HS-5 (cell line): ENCODE data around the gene COQ9.

Experiments used
- DNase-seq: peaks from one replicate; pipeline ENCODE4 v3.0.0-alpha.2; 2012; ENCODE audit warnings: low read depth

The COQ9 gene

DNA sequence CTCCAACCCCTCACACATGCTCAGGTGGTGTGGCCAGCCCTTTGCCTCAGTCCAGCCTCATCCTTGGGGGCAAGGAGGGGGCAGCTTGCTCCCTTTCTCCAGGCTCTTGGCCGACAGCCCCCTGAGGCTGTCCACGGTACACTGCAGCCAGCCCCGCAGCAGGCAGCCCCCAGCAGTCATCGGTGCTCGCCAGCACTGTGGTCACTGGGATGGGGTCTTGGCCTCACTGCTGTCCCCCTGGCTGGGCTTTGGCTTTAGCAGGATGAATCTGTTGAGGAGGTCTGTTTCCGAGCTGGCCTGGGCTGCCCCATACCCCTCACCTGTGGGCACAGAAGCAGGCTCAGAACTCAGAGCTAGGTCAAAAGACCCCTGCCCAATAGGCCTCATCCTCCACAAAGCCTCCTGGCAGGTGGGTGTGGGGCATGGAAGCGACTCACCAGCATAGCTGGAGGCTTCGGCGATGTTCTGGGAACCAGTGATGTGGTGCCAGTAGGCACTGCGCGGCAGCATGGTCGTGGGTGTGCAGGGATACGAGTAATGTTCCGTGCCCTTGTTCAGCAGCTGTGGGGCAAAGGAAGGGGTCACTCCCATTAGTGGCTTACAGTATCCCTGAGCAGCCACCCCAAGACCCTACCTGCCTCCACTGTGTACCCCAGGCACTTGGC is 26.0 kb downstream of the COQ9 start:
- DNase-seq = no peak

DNA sequence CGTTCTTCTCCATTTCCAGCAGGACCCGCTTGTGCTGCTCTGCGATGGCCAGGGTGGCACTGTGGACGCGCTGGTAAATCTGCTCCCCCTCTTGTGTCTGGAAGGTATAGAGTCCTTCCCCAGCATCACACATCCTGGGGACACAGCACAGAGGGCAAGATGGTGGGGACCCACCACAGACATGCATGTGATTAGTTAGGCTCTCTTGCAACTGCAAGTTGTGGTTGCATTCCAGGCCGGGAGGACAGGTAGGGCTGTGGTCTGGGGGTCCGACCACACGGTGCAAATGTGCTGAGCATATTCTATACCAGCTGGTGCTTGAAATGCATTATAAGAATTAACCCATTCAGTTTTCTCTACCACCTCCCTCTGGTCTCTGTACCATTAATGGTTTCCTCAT is 26.6 kb downstream of the COQ9 start:
- DNase-seq = no peak

DNA sequence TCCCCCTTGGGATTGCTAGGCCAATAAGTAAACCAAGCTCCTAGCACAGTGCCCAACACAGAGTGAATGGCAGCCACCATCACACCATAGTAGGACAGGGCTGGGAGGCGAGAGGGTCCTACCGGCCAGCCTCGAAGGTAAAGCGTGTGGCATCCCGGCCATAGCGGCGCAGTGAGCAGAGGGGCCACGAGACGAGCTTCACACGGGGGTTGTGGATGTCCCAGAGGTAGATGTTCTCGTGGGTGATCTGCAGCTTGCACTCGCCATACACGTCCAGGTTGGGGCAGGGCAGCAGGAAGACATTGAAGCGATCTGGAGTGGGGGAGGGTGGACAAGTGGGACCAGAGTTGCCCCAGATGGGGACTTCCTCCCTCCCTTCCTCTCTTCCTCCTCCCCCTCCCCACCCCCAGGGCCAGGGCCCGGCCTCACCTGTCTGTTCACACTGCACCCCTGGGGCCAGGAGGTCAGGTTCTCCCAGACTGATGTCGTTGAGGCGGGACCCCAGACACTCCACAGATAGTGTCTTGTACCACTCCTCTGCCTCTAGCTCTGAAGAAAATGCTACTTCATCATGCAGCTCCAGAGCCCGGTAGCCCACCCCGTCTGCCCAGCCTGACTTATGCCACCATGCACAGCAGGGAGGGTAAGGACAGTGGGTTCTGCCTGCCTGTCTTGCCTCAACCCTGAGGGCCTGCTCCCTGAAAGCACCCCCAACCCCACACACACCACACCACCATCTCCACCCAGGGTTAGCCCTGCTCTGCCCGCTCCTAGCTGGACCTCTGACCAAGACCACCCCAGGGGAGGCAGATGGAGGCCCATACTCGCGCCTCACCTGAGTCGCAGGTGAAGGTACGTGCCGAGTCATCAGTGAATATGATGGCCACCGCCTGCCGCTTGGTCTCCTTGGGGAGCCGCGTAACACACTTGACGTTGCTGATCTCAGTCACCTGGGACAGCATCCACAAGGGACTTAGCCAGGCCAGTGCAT is 27.7 kb downstream of the COQ9 start:
- no peak for DNase-seq

DNA sequence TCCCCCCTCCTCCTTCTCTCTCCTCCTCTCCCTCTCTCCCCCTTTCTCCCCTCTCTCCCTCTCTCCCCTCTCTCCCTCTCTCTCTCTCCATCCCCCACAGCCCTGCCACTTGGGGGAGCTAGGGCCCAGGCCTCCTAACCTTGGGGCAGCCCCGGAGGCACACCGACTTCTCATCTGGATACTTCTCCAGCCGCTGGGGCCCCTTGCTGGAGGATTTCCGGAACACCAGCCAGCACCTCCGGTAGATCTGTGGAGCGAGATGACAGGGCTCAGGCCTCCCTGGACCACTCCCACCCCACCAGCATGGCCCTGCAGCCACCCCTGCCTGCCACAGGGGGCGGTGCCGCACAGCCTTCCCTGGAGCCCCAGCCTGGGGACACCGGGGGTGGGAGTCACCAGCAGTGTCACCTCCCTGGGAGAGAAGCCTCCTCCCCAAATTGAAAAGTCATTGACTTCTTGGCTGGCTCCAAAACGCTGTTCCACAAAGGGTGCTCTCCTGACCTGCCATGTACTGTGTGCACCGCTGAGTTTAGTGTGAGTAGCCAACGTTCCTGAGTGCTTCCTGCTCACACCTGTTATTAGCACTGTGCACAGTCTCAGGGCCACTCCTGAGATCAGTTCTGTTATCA is 28.5 kb downstream of the COQ9 start:
- DNase-seq = no peak

DNA sequence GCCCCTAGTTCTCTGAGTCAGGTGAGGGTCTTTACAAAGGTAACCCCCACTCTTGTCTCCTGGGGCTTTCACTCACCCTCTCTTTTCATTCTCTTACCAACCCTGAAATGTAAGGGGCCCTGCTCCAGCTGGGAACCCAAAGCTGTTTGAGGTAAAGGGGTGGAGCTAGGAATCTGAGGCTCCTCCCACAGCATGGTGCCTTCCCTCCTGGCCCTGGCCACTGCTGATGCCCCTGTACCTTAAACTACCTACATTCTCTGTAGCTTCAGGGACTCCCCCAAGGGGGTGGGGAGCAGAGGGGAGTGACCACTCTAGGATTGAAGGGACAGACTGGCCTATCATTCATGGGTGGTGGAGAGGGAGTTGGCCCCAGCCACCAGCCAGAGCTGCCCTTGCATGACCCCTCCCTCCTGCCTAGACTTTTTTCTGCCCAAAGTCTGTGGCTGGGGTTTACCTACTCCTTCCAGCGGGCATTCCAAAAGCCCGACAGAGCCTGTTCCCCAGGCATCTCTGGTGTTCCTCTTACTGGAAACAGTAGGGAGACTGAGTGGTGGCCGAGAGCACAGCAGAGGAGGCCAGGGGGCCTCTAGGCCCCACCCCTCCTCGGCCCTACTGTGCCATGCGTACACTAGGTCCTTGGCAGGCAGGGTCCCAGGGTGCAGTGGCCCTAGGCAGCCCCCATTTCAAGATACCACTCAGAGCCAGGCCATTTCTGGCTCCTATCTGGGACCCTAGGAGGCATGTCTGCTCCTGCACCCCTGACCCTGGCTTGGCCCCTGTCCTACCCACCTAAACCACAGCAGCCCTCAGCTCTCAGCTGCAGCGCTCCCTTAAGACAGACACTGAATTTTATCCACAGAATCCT is 29.5 kb downstream of the COQ9 start:
- no peak for DNase-seq

DNA sequence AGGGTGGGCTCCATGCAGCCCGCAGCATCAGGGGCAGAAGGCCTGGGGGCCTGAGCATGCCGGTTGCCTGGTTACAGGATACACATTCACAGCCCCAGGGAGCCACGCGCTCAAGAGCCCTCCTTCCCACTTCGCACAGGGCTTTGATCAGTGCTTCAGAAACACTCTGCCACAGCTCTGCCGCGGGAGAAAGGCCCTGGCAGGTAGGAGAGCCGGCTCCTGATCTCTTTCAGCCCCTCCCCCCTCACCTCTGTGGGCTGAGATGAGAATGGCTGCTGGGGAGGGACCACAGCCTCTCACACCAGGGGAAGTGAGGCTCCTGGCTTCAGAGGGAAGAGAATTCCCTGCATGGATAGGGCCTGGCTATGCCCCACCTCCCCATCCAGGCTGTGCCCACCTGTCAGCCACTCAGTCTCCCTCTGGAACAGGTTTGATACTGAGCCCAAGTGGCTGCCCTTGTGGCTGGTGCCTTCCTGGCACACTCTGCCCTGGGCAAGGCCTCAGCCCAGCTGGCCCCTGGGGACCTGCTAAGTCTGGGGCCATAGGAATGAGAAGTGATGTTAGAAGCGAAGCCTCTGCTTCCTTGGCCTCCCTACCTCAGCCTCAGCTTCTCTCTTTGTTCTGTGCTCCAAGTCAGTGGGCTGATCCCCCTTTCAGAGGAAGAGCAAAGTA is 30.4 kb downstream of the COQ9 start:
- no peak for DNase-seq

DNA sequence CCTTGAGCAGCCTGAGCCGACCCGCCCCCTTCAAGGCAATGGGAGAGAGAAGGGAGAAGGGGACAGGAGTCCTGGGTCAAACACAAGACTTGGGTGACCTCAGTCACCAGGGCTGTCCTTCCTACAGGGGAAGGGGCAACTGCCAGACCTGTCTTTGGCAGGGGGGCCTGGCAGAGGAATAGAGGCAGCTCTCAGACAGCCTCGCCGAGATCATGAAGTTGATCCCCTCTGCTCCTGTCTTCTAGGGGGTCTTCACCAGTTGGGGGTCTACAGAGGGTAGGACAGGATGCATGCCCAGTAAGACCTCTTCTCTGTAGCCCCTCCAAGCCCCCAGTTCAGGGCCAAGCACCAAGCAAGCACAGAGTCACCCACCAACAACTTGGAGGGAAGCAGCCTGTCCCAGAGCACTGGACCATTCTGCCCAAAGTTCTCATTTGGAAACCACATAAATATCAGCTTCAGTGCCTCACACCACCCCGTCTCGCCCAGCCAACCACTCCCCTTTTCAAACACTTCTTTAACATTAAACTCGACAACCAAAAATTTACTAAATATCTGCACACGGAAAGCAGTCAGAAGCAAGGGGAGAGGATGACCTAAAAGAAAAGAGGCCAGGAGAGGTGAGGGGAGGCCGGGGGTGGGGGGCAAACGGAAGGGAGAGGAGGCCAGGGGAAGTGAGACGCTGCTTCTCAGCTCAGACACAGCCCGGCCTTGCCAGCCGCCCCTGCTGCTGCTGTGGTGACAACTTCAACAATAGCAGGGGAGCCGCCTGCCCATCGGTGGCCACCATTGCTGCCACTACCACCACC is 31.3 kb downstream of the COQ9 start:
- DNase-seq = no peak

DNA sequence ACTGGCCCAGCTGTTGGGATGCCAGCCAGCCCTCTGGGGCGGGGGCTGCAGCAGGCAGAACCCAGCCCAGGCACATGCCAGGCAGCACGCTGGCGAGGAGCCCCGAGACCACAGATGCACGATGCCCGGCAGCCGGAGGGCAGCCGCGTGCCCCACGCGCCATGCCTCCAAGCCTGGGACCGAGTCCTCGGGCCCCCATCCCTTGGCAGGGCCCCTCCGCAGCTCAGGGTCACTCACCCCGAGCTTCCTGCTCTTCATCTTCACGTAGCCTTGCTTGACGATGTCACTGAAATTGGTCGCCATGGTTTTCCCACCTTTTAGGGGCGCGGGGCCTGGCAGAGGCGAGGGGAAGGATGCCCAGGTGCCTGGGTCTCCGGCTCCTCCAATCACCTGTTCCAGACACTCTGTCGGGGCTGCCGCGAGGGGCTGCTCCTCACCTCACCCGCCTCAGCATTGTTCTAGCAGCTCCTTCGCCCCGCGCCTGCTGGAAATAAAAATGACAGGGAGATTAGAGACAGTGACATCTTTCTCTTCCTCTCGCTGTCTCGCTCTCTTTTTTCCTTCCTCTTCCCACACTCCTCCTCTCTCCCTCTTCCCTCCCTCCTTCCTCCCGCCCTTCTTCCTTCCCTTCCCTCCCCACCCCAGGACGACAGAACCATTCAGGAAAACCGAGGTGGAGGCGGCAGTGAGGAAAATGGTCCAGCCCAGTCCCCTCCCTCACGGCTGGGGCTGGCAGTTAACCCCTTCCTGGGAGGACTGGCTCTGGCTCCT is 32.1 kb downstream of the COQ9 start:
- DNase-seq = peak; percentile 20

DNA sequence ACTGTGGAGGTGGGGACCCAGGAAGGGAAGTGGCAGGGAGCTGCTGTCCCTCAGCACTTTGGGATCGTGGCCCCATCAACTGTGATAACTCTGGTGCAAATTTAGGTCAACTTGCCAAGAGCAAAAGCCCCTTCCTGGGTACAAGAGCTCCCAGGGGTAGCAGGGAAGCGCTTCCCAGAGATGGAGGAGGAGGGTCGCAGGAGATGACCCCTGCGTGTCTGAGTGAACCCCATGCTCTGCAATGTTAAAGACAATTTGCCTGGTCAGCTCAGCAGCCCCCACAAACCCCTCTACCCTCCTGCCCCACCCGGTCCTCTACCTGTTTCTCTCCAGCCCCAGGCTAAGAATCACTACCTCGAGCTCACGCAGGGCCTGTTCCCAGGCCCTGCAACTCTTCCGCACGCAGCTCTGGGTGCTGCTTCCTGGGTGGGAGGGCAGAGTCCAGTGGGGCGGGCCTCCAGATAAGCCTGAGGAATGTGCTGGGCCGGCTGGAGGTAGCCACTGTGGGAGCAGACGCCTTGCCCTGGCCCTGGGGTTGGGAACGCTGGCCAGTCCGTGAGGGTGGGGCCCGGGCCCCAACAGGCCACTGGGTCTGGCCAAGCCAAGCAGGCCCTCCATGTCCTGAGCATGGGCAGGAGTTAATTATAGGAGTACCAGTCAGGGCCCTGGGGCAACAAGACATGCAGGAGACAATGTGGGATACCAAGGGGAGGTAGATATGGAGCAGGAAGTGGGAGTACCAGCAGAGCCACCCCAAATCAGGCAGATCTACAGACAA is 32.9 kb downstream of the COQ9 start:
- no peak for DNase-seq

DNA sequence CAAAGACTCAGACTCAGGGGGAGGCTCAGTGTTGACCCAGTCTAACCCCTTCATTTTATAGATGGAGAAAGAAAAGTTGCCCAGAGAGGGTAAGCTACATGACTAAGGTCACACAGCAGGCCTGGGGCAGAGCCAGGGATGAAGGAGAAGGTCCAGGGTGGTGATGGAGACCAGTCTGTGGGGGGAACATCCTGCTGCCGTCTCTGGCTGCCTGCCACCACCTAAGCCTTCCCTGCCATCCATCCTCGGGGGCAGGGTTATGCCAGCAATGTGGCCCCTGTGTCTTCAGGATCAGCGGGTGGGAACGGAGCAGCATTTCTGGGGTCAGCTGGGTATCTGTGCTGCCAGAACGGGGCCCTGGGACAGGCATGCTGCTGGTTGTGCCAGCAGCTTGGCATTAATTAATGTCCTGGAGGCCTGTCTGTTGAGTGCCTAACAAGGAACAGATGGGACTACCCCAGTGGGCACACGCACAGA is 33.5 kb downstream of the COQ9 start:
- DNase-seq = no peak

DNA sequence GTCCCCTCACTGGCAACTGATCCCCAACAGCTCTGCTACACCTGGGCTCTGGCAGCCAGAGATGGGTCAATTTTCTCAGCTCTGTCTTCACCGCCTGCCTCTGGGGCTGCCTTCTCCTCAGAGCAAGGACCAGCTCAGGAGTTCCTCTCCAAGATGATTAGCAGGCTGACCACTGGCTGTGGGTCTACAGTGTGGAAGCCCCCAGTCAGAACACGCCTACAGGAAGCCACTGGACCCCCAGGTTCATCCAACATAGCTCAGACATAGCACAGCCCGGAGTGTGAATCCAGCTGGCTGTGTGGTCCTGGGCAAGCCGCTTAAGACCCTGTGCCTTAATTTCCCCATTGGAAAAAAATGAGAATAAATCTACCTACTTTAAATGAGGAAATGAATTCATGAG is 34.1 kb downstream of the COQ9 start:
- no peak for DNase-seq

DNA sequence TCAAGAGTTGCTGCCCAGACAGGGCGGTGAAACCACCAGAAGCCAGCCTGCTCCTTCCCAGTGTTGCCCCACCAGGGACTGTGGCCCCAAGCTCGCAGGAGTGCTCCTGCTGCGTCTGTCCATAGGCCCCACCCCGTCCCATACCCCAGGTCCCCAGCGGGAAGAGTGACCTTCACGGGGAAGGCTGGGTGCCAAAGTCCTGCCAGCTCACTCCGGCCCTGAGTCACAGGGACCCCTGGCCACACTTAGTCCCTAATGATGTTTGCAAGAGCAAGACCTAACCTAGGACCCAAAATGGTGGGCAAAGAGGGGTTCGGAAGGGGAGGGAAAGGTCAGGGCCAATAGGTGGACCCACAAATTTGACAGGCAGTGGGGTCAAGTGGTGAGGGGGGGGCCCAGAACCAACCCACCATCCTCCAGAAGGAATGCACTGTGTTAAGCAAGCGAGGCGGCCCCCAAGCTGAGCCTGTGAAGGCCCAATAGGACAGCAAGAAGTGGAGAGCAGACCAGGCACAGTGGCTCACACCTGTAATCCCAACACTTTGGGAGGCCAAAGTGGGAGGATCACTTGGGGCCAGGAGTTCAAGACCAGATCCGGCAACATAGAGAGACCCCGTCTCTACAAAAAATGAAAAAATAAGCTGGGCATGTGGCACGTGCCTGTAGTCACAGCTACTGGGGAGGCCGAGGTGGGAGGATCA is 35.7 kb downstream of the COQ9 start:
- no peak for DNase-seq

DNA sequence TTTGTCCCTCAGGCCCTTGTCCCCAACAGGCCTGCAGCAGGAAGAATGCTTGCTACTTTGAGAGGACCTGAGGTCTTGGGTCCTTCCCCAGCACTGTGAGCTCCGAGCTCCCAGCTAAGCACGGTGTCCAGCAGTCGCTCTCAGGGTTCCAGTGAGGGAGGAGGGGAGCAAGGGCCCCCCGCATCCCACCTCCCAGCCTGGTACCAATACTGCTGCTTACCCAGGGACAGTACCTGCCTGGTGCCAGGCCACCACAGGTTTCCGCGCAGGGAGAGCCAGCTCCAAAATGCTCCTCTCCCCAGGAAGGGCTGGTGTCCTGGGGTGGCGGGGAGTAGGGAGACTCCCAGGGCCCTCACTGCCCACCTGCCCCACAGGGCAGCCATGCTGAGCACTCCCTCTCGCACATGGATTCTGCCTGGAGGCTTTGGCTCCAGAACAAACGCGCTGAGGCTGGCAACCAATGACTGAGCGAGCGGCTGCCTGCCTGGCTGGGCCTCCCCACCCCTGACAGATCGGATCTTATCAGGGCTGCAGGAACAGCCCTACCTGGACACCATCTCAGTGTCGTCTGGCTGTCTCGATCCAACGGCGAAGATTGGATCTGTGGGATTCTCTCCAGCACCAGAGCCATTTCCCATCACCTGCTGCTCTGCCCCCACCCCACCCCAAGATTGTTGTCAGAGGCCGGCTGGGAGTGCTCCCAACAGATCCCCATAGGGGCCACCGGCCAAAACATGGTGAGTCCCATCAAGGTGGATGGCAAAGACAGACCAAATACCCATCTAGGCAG is 36.6 kb downstream of the COQ9 start:
- DNase-seq = no peak

DNA sequence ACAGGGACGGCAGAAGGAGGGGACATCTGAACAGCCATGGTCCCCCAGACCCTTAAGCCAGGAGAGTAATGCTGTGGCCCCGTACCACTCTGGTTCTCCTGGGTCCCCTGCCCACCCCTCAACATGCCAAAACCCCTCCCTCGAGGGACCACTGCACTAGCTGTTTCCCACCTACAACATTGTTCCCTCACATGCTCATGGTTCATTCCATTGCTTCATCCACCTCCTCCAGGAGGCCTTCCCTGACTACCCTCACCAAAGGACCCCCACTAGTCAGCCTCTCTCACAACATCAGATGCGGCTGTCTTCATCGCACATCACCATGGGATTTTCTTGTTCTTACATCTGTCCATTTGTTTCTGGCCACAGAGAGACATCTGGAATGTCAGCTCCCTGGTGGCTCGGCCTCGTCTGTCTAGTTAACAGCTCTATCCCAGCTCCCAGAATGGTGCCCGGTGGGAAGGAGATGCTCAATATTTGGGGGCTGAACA is 37.3 kb downstream of the COQ9 start:
- no peak for DNase-seq

DNA sequence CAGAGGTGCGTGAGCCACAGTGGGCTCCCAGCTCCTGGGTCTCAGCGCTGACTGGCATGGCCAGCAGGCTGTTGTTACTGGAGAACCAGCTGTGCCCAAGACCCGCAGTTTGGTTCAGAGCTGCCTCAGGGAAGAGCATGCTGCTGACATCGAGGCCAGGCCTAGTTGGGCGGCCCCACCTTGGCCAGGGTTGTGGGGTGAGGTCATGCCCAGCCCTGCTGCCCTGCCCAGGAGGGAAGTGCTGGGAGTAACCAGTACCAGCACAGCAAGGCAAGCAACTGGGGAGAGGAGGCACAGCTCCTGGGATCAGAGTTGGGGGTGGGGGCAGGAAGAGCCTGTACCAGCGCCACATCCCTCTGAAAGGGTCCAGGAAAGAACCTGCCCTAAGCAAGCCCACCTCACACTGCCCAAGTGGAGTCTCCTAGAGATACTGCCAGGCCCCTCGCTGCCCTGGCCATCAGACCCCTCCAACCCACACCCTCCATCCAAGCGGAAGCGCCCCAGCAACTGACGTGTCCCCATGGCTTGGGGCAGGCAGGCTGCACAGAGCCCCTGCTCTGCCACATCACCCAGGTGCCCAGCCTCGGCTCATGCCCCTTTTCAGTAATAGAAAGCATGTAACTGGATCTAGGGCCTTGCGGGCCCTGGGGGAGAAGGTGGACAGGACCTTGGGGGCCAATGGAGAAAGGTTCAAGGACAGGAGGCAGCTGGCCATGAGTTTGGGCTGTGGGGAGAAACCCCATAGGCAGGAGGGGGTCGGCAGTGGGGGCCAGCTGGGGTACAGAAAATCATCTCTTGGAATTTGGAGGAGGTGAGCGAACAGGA is 38.0 kb downstream of the COQ9 start:
- no peak for DNase-seq
